GM12878 (cell line): ENCODE measurements around the gene NPIPA1.
A peak's percentile ranks its signal among the peaks of the same experiment; 100 is the strongest.
"Not testable (repeated sequence)": the region's sequence is repeated elsewhere in the genome, so short reads cannot be mapped to it uniquely, and the experiment has no call there.

Source experiments
- BRCA1 ChIP-seq: IDR thresholded peaks from 2 replicates; pipeline ENCODE4 v1.6.1; 2011; ENCODE audit warnings: low read depth, low read length, improper control_type of control experiment
- IKZF1 ChIP-seq: fragments of 450-650 bp; conservative IDR thresholded peaks from 2 replicates; pipeline ENCODE4 v1.6.1; 2017; ENCODE audit warnings: antibody characterized with exemption, mild to moderate bottlenecking
- JUND ChIP-seq: IDR thresholded peaks from 2 replicates; pipeline ENCODE4 v1.6.1; 2012; ENCODE audit warnings: low read depth, mild to moderate bottlenecking, low read length, improper control_type of control experiment, moderate library complexity
- LARP7 ChIP-seq: fragments of 450-650 bp; IDR thresholded peaks from 2 replicates; pipeline ENCODE4 v1.6.1; 2017; ENCODE audit warnings: mild to moderate bottlenecking
- MXI1 ChIP-seq: fragments of 150-350 bp; IDR thresholded peaks from 2 replicates; pipeline ENCODE4 v1.6.1; 2011; ENCODE audit warnings: low read depth, mild to moderate bottlenecking, inconsistent platforms, low read length, improper control_type of control experiment
- POLR2AphosphoS5 ChIP-seq: IDR thresholded peaks from 2 replicates; pipeline ENCODE4 v1.6.1; 2011; ENCODE audit warnings: mild to moderate bottlenecking, low read length, inconsistent platforms
- RBBP5 ChIP-seq: fragments of 200-600 bp; sonication (generic); conservative IDR thresholded peaks from 2 replicates; pipeline ENCODE4 v1.6.1; 2016
- YY1 ChIP-seq: IDR thresholded peaks from 2 replicates; pipeline ENCODE4 v1.6.1; 2011; ENCODE audit warnings: low read depth, mild to moderate bottlenecking, low read length
- ZBED1 ChIP-seq: IDR thresholded peaks from 2 replicates; pipeline ENCODE4 v1.6.1; 2016; ENCODE audit warnings: borderline replicate concordance
- ZNF687 ChIP-seq: fragments of 450-650 bp; IDR thresholded peaks from 2 replicates; pipeline ENCODE4 v1.6.1; 2017; ENCODE audit warnings: mild to moderate bottlenecking, moderate library complexity
- TF ChIP-seq, protein P1 (sequence below): fragments of 450-650 bp; formaldehyde crosslinking; IDR thresholded peaks from 2 replicates; pipeline ENCODE4 v1.4.0; 2020; ENCODE audit warnings: mild to moderate bottlenecking, moderate library complexity
- TF ChIP-seq, protein P2 (sequence below): IDR thresholded peaks from 2 replicates; pipeline ENCODE4 v1.6.1; 2011; ENCODE audit warnings: mild to moderate bottlenecking, low read depth, low read length, moderate library complexity; ENCODE audit not compliant: insufficient replicate concordance

DNA sequence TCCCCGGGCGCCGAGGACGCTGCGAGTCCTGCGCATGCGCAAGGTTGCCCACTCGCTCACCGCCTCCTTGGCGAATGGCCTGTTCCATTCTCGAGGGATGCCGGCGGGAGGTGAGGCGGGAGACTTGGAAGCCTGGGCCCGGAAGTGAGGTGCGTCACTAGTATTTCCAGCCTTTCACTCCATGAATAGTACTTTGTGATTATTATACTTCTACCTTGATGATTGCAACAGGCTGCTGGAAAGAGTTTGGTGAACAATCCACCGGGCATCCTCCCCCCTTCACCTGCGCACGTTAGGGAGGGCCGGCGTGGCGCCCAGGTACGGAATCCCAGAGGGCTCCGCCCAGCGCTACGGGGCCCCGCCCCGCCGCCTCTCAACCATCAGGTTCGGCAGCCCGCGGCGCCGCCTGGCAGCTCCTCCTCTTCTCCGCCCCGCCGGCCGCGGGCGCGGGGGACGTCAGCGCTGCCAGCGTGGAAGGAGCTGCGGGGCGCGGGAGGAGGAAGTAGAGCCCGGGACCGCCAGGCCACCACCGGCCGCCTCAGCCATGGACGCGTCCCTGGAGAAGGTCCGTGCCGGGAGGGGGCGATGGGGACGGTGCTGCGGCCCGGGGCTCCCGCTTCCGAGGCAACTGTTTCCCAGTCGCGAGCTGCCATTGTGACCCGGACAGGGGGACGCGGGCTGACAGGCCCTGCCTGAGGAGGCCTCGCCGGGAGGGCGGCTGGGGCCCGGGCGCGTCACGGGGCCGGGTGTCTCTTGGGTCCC is 37.6 kb downstream of the NPIPA1 start, which contains the start of gene PDXDC1:
- TF ChIP-seq, protein P1, sequence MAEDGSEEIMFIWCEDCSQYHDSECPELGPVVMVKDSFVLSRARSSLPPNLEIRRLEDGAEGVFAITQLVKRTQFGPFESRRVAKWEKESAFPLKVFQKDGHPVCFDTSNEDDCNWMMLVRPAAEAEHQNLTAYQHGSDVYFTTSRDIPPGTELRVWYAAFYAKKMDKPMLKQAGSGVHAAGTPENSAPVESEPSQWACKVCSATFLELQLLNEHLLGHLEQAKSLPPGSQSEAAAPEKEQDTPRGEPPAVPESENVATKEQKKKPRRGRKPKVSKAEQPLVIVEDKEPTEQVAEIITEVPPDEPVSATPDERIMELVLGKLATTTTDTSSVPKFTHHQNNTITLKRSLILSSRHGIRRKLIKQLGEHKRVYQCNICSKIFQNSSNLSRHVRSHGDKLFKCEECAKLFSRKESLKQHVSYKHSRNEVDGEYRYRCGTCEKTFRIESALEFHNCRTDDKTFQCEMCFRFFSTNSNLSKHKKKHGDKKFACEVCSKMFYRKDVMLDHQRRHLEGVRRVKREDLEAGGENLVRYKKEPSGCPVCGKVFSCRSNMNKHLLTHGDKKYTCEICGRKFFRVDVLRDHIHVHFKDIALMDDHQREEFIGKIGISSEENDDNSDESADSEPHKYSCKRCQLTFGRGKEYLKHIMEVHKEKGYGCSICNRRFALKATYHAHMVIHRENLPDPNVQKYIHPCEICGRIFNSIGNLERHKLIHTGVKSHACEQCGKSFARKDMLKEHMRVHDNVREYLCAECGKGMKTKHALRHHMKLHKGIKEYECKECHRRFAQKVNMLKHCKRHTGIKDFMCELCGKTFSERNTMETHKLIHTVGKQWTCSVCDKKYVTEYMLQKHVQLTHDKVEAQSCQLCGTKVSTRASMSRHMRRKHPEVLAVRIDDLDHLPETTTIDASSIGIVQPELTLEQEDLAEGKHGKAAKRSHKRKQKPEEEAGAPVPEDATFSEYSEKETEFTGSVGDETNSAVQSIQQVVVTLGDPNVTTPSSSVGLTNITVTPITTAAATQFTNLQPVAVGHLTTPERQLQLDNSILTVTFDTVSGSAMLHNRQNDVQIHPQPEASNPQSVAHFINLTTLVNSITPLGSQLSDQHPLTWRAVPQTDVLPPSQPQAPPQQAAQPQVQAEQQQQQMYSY: not testable (repeated sequence)
- TF ChIP-seq BRCA1, RBBP5, ZBED1, ZNF687: not testable (repeated sequence)
- TF ChIP-seq LARP7: peak; percentile 59; the same call in 1 of the 2 replicates
- TF ChIP-seq JUND: peak; percentile 93
- TF ChIP-seq POLR2AphosphoS5: peak; percentile 49; the same call in 1 of the 2 replicates
- peak; percentile 61 for TF ChIP-seq IKZF1
- peak; percentile 71 for TF ChIP-seq YY1
- TF ChIP-seq MXI1: peak; percentile 53; the same call in 1 of the 2 replicates
- TF ChIP-seq, protein P2, sequence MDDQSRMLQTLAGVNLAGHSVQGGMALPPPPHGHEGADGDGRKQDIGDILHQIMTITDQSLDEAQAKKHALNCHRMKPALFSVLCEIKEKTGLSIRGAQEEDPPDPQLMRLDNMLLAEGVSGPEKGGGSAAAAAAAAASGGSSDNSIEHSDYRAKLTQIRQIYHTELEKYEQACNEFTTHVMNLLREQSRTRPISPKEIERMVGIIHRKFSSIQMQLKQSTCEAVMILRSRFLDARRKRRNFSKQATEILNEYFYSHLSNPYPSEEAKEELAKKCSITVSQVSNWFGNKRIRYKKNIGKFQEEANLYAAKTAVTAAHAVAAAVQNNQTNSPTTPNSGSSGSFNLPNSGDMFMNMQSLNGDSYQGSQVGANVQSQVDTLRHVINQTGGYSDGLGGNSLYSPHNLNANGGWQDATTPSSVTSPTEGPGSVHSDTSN: not testable (repeated sequence)
